ENCODE measurements around the gene DPYD.

Gene DPYD

GRCh38 chr1:97906567-97907241 lies 14.1 kb downstream of the DPYD start:
- no peak for DNase-seq

DNA sequence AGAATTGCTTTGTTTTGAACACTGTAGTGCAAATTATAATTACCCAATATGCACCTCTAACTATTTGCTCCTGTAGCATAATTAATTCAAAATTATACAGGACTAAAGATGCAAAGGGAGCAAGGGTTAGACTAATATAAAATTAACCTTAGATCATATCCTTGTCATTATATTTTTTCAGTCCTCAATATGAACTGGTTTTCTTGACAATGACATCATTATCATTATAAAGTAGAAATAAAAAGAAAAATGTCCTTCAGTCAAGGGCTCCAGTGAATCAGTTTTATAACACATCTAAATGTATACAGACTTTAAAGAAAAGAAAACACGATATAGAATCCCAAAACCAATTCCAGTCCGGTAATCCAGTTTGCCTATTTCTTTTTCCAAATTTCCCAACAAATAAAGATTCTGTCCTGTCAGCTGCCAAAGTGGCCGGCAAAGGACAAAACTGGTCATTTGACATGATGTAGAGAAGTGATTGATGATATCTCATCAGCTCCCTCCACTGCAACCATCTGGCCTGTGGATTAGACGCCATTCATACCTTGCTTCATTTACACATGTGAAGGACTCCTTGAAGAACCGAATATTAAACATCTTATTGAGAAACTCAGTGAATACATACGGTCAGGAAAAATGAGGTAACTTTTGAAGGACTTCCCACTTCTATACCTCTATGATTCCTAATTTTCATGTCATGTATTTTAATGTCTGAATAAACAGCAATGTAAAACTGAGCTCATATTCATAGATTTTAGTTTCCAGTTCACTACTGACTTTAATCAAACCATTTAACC lies 15.5 kb downstream of the DPYD start:
- no peak for DNase-seq

GRCh38 chr1:97904534-97904933 lies 16.3 kb downstream of the DPYD start:
- DNase-seq = no peak

GRCh38 chr1:97903626-97904025 lies 17.2 kb downstream of the DPYD start:
- no peak for DNase-seq

DNA sequence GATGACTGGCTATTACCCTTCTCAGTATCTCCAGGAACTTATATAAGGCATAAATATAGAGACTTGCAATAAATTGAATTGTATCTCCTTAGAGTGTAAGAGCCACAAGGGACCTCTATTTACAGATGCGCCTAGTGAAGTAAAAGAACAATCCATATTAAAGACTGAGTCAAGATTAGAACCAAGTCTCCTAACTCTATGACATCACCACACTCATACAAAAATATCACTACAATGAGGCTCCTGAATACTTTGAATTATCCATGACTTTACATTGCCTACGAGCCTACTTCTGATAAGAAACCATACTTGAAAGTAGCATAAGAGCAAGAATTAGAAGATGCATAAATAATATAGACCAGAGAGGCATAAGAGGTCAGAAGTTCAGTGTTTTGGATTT lies 18.8 kb downstream of the DPYD start:
- no peak for DNase-seq

- DNase-seq = no peak
Observed at GRCh38 chr1:97901017-97901658, 19.7 kb downstream of the DPYD start.

GRCh38 chr1:97898948-97899347 lies 21.9 kb downstream of the DPYD start:
- no peak for DNase-seq

- no peak for DNase-seq
Observed at GRCh38 chr1:97895278-97895677, 25.6 kb downstream of the DPYD start.

- no peak for DNase-seq
Observed at GRCh38 chr1:97893844-97894243, 27.0 kb downstream of the DPYD start.

GRCh38 chr1:97886199-97886598 lies 34.6 kb downstream of the DPYD start:
- no peak for DNase-seq

DNA sequence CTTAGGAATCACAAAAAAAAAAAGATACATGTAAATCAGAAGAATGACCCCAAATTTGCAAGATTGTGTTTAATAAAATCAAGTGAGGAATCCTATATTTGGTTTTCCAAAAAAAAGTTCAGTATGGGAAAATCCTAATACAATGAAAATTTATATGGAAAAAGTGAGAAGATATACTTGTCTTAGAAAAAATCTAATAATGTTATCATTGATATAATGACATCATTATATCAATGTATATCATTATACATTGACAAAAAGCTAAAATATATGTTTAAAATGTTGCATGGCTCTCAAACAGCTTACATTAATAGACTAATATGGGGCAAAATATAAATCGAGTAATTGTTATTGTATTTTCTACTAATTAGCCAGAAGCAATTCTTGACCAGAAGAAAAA lies 37.0 kb downstream of the DPYD start:
- no peak for DNase-seq

- DNase-seq = no peak
Observed at GRCh38 chr1:97877307-97877706, 43.5 kb downstream of the DPYD start.

DNA sequence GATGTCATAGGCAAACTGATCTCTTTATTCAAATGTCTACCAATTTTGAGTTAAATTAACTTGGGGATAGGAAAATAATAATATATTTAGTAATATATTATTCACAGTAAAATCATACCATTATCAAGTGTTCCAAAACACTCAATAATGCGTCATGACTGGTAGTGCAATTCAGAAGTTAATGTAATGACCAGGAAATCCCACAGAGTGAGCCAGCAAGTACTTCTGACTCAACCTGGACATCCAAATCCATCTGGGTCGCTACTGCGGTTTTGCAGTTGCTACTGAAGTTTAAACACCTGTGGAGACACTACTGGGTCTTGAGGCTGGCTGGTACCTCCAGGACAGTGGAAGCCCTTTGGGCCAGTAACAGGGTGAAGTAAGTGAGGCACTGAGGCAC lies 44.8 kb downstream of the DPYD start:
- DNase-seq = no peak

- no peak for DNase-seq
Observed at GRCh38 chr1:97870589-97870988, 50.2 kb downstream of the DPYD start.

GRCh38 chr1:97869441-97869840 lies 51.4 kb downstream of the DPYD start:
- DNase-seq = no peak

- DNase-seq = no peak
Observed at GRCh38 chr1:97867127-97867526, 53.7 kb downstream of the DPYD start.

GRCh38 chr1:97864615-97865014 lies 56.2 kb downstream of the DPYD start:
- no peak for DNase-seq

GRCh38 chr1:97853221-97853620 lies 67.6 kb downstream of the DPYD start:
- no peak for DNase-seq

DNA sequence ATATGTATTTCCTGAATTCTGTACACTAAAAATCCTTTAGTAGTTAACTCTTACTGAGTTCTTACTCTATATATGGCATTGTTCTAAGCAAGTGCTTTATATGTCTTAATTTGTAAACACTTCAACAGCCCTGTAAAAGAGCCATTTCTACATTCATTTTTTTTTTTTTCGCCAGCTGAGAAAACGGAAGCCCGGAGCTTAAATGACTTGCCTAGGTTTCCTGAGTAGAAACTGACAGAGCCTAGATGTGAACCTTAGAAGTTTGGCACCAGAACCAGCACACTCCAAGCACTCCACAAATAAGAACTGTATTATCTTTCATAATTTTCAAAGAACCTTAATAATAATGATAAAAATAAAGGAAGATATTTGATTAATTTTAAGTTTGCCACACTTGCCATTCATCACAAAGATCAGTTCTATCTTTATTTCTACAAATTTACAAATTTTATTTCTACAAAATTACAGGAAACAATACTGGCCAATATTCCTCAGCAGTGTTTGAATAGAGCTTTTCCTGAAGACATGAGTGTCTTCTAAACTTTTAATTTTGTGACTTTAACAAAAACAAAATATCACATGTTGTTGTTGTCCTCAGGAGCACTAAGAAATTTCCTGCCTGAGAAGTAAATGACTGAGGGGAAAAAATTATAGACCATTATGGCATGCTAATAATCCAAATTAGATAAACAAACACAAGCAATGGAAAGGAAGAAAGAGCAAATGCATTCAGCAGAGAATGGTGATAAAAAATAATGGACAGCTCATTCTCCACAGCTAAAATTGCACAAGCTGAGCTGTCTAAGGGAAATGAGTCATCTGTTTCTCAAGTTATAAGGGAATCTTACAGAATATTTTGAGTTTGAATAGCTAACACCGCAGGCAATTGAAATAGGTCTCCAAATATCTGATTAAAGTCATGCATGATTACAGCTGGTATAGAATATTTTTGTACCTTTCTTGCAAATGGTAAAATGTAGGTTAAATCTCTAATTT lies 71.2 kb downstream of the DPYD start:
- DNase-seq = peak; percentile 32

GRCh38 chr1:97845805-97846204 lies 75.0 kb downstream of the DPYD start:
- no peak for DNase-seq

GRCh38 chr1:97844552-97845089 lies 76.2 kb downstream of the DPYD start:
- DNase-seq = no peak

DNA sequence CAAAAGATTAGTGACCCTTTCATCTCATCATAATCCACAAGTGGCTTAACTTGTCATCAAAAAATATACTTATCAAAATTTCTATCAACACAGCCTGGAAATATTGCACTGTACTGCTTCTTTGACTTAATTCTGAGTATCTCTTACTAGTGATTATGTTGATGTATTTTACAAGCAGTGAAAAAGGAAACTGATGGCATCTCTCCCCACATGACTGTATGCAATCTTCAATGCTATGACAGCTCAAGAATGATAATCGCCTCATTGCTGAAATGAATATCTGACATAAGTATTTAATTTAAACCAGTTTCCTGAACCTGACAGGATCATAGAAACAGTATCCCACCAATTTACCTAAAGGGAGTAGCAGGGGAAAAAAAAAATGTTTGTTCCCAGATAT lies 79.5 kb downstream of the DPYD start:
- DNase-seq = no peak

GRCh38 chr1:97837161-97837560 lies 83.7 kb downstream of the DPYD start:
- DNase-seq = no peak
